Kidney epithelial cell (primary cell): Measurements from ENCODE around the gene HTD2. TPM values are rescaled to one million over a fixed set of nuclear protein-coding genes. Genes with fewer than 3 reads are reported as not detected.

Source experiments
- DNase-seq: peaks from one replicate; pipeline ENCODE4 v3.0.0-alpha.2; 2010; ENCODE audit warnings: low read depth
- H3K27me3 ChIP-seq: 2 replicates; pipeline ENCODE4 v1.6.0; 2011; ENCODE audit warnings: low read length; ENCODE audit not compliant: control insufficient read depth, insufficient read depth
- H3K36me3 ChIP-seq: 2 replicates; pipeline ENCODE4 v1.5.1; 2011; ENCODE audit warnings: low read length; ENCODE audit not compliant: control insufficient read depth, insufficient read depth
- H3K4me3 ChIP-seq: 2 replicates; pipeline ENCODE4 v1.5.1; 2011; ENCODE audit warnings: low read depth, mild to moderate bottlenecking, control low read depth, low read length
- CTCF ChIP-seq: IDR thresholded peaks from 2 replicates; pipeline ENCODE4 v1.5.1; 2011; ENCODE audit warnings: mild to moderate bottlenecking, moderate library complexity, low read length, control low read depth, inconsistent platforms; ENCODE audit not compliant: insufficient read depth, poor library complexity, severe bottlenecking
- total RNA-seq: library from RNA; depleted of rRNA; stranded (reverse); fragments of >200 nt; gene quantifications from 2 replicates; pipeline ENCODE4 v1.2.3, GENCODE V29; 2015

Gene HTD2
- total RNA-seq, 1 donor from 2014 or later = 5.3 TPM

GRCh38 chr3:58317811-58318210, 11.5 kb downstream of the HTD2 start:
- DNase-seq = no peak
- Histone ChIP-seq H3K4me3 (no peak overlapping the region), H3K27me3 (no peaks in the 10 kb centered on the region), H3K36me3 (no peaks in the 10 kb centered on the region)
- no peak for TF ChIP-seq CTCF

DNA sequence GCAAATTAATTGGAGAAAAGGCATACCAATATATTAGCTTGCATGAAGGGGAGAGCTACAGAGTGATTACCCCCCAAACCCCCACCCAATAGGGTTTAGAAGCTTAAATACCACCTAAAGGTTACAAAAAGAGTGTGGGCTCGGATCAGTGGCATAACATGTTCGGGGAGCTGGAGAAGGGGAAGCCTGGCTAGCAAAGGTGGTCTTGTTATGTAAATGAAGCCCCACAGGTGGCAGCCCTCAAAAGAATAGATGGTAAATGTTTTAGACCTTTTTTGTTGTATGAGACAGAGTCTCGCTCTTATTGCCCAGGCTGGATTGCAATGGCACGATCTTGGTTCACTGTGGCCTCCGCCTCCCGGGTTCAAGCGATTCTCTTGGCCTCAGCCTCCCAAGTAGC, 15.5 kb downstream of the HTD2 start:
- no peak for DNase-seq
- no peaks in the 10 kb centered on the region for H3K27me3 ChIP-seq
- no peak overlapping the region for H3K4me3 ChIP-seq
- TF ChIP-seq CTCF = no peak
- no peaks in the 10 kb centered on the region for H3K36me3 ChIP-seq

- H3K4me3 ChIP-seq = no peak overlapping the region
- no peak for TF ChIP-seq CTCF
- H3K36me3 ChIP-seq = no peaks in the 10 kb centered on the region
- no peak for DNase-seq
- H3K27me3 ChIP-seq = no peaks in the 10 kb centered on the region
Measured at GRCh38 chr3:58322793-58323192, 16.5 kb downstream of the HTD2 start.

DNA sequence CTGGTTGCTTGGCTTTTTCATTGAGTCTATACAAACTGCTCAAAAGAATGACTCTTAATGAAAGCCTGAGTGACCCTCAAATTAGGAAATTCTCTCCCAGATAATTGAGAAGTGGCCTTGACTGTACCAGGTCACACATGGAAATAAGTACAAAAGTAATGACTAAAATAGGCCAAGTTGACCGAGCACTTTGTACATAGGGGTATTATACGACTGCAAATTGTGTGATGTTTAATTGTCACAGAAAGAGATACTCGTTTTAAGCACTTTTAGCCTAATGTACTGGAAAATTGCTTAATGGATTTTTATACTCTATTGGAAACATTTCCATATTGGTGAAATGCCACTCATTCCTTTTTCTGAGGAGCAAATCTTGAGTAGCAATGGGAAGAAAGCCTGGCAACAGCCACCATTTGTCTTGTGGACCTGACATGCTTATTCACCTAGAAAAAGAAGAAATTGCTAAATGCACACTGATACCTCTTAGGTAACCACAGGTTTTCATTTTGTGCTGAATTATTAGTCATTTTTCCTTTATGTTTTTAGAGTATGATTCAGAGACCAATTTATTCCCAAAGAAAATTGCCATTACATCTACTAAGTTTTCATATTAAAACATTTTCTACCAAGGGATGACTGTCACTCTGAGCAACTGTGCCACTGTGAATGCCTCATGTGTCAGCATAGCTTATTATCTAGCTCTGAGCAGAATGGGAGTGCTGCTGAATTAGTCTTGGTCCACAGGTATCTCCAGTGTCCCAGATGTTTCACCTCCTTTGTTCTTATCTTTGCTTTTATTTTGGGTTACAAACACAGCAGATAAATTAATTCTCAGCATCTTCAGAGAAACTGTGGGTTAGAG, 17.4 kb downstream of the HTD2 start:
- no peak for DNase-seq
- H3K27me3 ChIP-seq = no peaks in the 10 kb centered on the region
- no peak for TF ChIP-seq CTCF

GRCh38 chr3:58324391-58325390, 18.4 kb downstream of the HTD2 start:
- Histone ChIP-seq H3K36me3 (no peaks in the 10 kb centered on the region), H3K4me3 (no peak overlapping the region), H3K27me3 (no peaks in the 10 kb centered on the region)
- TF ChIP-seq CTCF = no peak
- no peak for DNase-seq

More for the DNA sequence above, 17.4 kb downstream of the HTD2 start:
- no peaks in the 10 kb centered on the region for H3K36me3 ChIP-seq
- H3K4me3 ChIP-seq = no peak overlapping the region
